Stomach (tissue), 4 donors: Measurements from ENCODE around the gene SLC9A2.

Experiments
- CTCF ChIP-seq, 7 experiments: fragments of 450-650 bp in 4 of 7; fragments of 200-600 bp in 3 of 7; sonication (generic) in 3 of 7; IDR thresholded peaks; one replicate each; pipeline ENCODE4 v1.5.1; 2016 to 2019; ENCODE audit warnings: antibody characterized with exemption in 7 of 7, control low read depth in 2 of 7, mild to moderate bottlenecking in 1 of 7
- EP300 ChIP-seq: sonication (generic); formaldehyde crosslinking; IDR thresholded peaks from one replicate; pipeline ENCODE4 v1.6.1; 2017; ENCODE audit warnings: antibody characterized with exemption
- POLR2A ChIP-seq, 4 donors: fragments of 450-650 bp; IDR thresholded peaks; one replicate each; pipeline ENCODE4 v1.6.1; 2016; ENCODE audit warnings: antibody characterized with exemption in 4 of 4, control low read depth in 2 of 4, mild to moderate bottlenecking in 1 of 4, moderate library complexity in 1 of 4
- POLR2AphosphoS5 ChIP-seq, 3 donors: sonication (generic); formaldehyde crosslinking; IDR thresholded peaks; one replicate each; pipeline ENCODE4 v1.6.1; 2016; ENCODE audit warnings: antibody characterized with exemption in 3 of 3

GRCh38 chr2:102708847-102709559 lies 89.7 kb downstream of the SLC9A2 start:
- no peak for TF ChIP-seq CTCF (IDR thresholded peaks at IDR 0.05)
- no peak for TF ChIP-seq EP300
- TF ChIP-seq POLR2A (IDR thresholded peaks at IDR 0.05), result no peak
- no peak for TF ChIP-seq POLR2AphosphoS5 (IDR thresholded peaks at IDR 0.05)
